Panc1 (cell line): ENCODE measurements around the gene PLIN5. TPM values are rescaled to one million over a fixed set of nuclear protein-coding genes. Genes with fewer than 3 reads are reported as not detected.

ENCODE experiments used
- ATAC-seq: fragments of 200-7000 bp; cut with Tn5 transposase; 2 replicates; pipeline ENCODE4 v1.9.1; 2020; ENCODE audit warnings: mild to moderate bottlenecking, moderate library complexity
- BruUV-seq: library from RNA; stranded (reverse); fragments of 400-500 nt; replicated peaks from 2 replicates; lab custom pipeline; 2021; lab: Mats Ljungman, UMichigan
- CTCF ChIA-PET: fragments of 300-600 bp; sonication (Branson Sonifier 250); formaldehyde crosslinking; loops from one replicate; lab custom pipeline; 2022; ENCODE audit warnings: antibody characterized with exemption; lab: Charles Lee
- POLR2A ChIA-PET: fragments of 300-600 bp; sonication (Branson Sonifier 250); formaldehyde crosslinking; loops from one replicate; lab custom pipeline; 2022; ENCODE audit warnings: antibody characterized with exemption; lab: Charles Lee
- DNase-seq: peaks from one replicate; pipeline ENCODE4 v3.0.0-alpha.2; 2010; ENCODE audit warnings: low read depth, low spot score
- H3K27ac ChIP-seq: 2 replicates; pipeline ENCODE4 v1.5.1; 2011; ENCODE audit warnings: mild to moderate bottlenecking, low read length, inconsistent platforms
- H3K27me3 ChIP-seq: fragments of 200-500 bp; sonication (Bioruptor generic); 2 replicates; pipeline ENCODE4 v1.6.0; 2014; ENCODE audit warnings: low read length, inconsistent platforms; ENCODE audit not compliant: control insufficient read depth, insufficient read depth
- H3K36me3 ChIP-seq: fragments of 200-500 bp; sonication (Bioruptor generic); 2 replicates; pipeline ENCODE4 v1.5.1; 2014; ENCODE audit warnings: inconsistent platforms, mild to moderate bottlenecking, low read length, moderate library complexity; ENCODE audit not compliant: control insufficient read depth, insufficient read depth
- H3K4me1 ChIP-seq: 2 replicates; pipeline ENCODE4 v1.5.1; 2011; ENCODE audit warnings: inconsistent platforms, mild to moderate bottlenecking, low read length, moderate library complexity; ENCODE audit not compliant: control insufficient read depth, insufficient read depth
- H3K4me3 ChIP-seq, 2 experiments: 2 replicates each; pipeline ENCODE4 v1.5.1; 2011 to 2012; ENCODE audit warnings: low read depth in 2 of 2, low read length in 2 of 2, mild to moderate bottlenecking in 2 of 2, inconsistent platforms in 1 of 2, moderate library complexity in 1 of 2
- H3K9me3 ChIP-seq: fragments of 200-500 bp; sonication (Bioruptor generic); 2 replicates; pipeline ENCODE4 v1.5.1; 2014; ENCODE audit warnings: low read depth, mild to moderate bottlenecking, inconsistent platforms, low read length, moderate library complexity; ENCODE audit not compliant: control insufficient read depth, insufficient read depth
- CTCF ChIP-seq: fragments of 450-650 bp; IDR thresholded peaks from 2 replicates; pipeline ENCODE4 v1.5.1; 2017; ENCODE audit warnings: mild to moderate bottlenecking
- POLR2AphosphoS5 ChIP-seq: IDR thresholded peaks from 2 replicates; pipeline ENCODE4 v1.6.1; 2012; ENCODE audit warnings: mild to moderate bottlenecking, low read depth, low read length, moderate library complexity
- SIN3A ChIP-seq: IDR thresholded peaks from 2 replicates; pipeline ENCODE4 v1.6.1; 2012; ENCODE audit warnings: low read depth, mild to moderate bottlenecking, low read length, moderate library complexity, borderline replicate concordance; ENCODE audit not compliant: insufficient read depth
- TCF7L2 ChIP-seq: IDR thresholded peaks from 2 replicates; pipeline ENCODE4 v1.6.1; 2011; ENCODE audit warnings: mild to moderate bottlenecking, low read depth, low read length, inconsistent platforms
- in situ Hi-C: cut with HindIII; loops from 2 replicates; pipeline ENCODE4 v1.10.0; 2016; ENCODE audit warnings: low sequenced_read_pairs, low pct_unique_long_range_greater_than_20kb
- intact Hi-C: fragments of 100-400 bp; cut with micrococcal nuclease; formaldehyde crosslinking; loops from one replicate; pipeline ENCODE4 v1.10.0; 2022; ENCODE audit not compliant: unreplicated experiment
- total RNA-seq: library from RNA; stranded (reverse); gene quantifications from one replicate; pipeline ENCODE4 v1.2.1, GENCODE V29; 2021; ENCODE audit not compliant: unreplicated experiment
- TF ChIP-seq, protein P1 (sequence below), 2 experiments: IDR thresholded peaks; 2 replicates each; pipeline ENCODE4 v1.6.1; 2011 to 2012; ENCODE audit warnings: low read depth in 2 of 2, control low read depth in 1 of 2, low read length in 1 of 2, mild to moderate bottlenecking in 1 of 2, moderate library complexity in 1 of 2; ENCODE audit not compliant: insufficient read depth in 1 of 2

Gene PLIN5
- total RNA-seq, 1 experiment from 2014 or later, result 0.64 TPM

- H3K9me3 ChIP-seq, result no peaks in the 10 kb centered on the region
- DNase-seq, result no peak
- H3K4me3 ChIP-seq, result no peak within 1 kb of the TSS
- BruUV-seq, result no TSS peak
- intact Hi-C loops, result no loop called here
- TF ChIP-seq CTCF (no peak), SIN3A (no peak), POLR2AphosphoS5 (no peak), TCF7L2 (no peak)
- TF ChIP-seq, protein P1, sequence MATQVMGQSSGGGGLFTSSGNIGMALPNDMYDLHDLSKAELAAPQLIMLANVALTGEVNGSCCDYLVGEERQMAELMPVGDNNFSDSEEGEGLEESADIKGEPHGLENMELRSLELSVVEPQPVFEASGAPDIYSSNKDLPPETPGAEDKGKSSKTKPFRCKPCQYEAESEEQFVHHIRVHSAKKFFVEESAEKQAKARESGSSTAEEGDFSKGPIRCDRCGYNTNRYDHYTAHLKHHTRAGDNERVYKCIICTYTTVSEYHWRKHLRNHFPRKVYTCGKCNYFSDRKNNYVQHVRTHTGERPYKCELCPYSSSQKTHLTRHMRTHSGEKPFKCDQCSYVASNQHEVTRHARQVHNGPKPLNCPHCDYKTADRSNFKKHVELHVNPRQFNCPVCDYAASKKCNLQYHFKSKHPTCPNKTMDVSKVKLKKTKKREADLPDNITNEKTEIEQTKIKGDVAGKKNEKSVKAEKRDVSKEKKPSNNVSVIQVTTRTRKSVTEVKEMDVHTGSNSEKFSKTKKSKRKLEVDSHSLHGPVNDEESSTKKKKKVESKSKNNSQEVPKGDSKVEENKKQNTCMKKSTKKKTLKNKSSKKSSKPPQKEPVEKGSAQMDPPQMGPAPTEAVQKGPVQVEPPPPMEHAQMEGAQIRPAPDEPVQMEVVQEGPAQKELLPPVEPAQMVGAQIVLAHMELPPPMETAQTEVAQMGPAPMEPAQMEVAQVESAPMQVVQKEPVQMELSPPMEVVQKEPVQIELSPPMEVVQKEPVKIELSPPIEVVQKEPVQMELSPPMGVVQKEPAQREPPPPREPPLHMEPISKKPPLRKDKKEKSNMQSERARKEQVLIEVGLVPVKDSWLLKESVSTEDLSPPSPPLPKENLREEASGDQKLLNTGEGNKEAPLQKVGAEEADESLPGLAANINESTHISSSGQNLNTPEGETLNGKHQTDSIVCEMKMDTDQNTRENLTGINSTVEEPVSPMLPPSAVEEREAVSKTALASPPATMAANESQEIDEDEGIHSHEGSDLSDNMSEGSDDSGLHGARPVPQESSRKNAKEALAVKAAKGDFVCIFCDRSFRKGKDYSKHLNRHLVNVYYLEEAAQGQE (IDR thresholded peaks at IDR 0.05; ENCODE audit: insufficient read depth in 1 of 2, low read depth in 2 of 2, low read length in 1 of 2), result no peak
- no peaks in the 10 kb centered on the region for H3K27me3 ChIP-seq
- CTCF ChIA-PET, result interaction anchor here (0.6 to 0.7 kb wide), 2 partner anchors 33 to 69 kb away, joined by 4 read pairs; no protein-coding TSS in a partner anchor
- in situ Hi-C loops, result no loop called here
- no peaks in the 10 kb centered on the region for H3K36me3 ChIP-seq
- no peak within 1 kb of the TSS for H3K27ac ChIP-seq
- no peak for ATAC-seq
- no peaks in the 10 kb centered on the region; the same call in 1 of the 2 replicates for H3K4me1 ChIP-seq
- POLR2A ChIA-PET, result no interaction called here
Observed at GRCh38 chr19:4559569-4559968, 24.5 kb upstream of the PLIN5 start, which contains the start of gene SEMA6B. Gene SEMA6B, minus strand, starts transcription at chr19:4559684. Its CDS starts 1,227 bp downstream, at chr19:4558457.

GRCh38 chr19:4557971-4558941 lies 23.2 kb upstream of the PLIN5 start:
- CTCF ChIA-PET, result interaction anchor here (0.7 kb wide), 1 partner anchor 62 kb away, joined by 5 read pairs; no protein-coding TSS in a partner anchor
- Histone ChIP-seq H3K4me1 (no peaks in the 10 kb centered on the region; the same call in 1 of the 2 replicates), H3K4me3 (no peak overlapping the region), H3K36me3 (no peaks in the 10 kb centered on the region), H3K9me3 (no peaks in the 10 kb centered on the region), H3K27ac (no peak overlapping the region), H3K27me3 (no peaks in the 10 kb centered on the region)
- BruUV-seq, result no TSS peak
- in situ Hi-C loops (no loop called here), intact Hi-C loops (no loop called here)
- no peak for DNase-seq
- POLR2A ChIA-PET, result no interaction called here
- no peak for ATAC-seq
- TF ChIP-seq CTCF, result peak; percentile 96
- TF ChIP-seq, protein P1 (IDR thresholded peaks at IDR 0.05; ENCODE audit: insufficient read depth in 1 of 2, low read depth in 2 of 2, low read length in 1 of 2), result no peak
- TF ChIP-seq TCF7L2, result no peak
- no peak for TF ChIP-seq SIN3A
- TF ChIP-seq POLR2AphosphoS5, result no peak
